ENCODE data around the gene C17orf113.

GRCh38 chr17:42087042-42087701, 36.8 kb upstream of the C17orf113 start:
- TF ChIP-seq CTCF (IDR thresholded peaks at IDR 0.05; ENCODE audit: poor library complexity) (no peak), EZH2phosphoT487 (IDR thresholded peaks at IDR 0.05; ENCODE audit: low read depth, severe bottlenecking, unreplicated experiment) (no peak), EZH2 (IDR thresholded peaks at IDR 0.05; ENCODE audit: borderline replicate concordance) (no peak)
